ENCODE results near the gene SCGB2B2.

- TF ChIP-seq CTCF (IDR thresholded peaks at IDR 0.05) (no peak), POLR2AphosphoS5 (IDR thresholded peaks at IDR 0.05) (no peak)
These were observed 38.4 kb upstream of the SCGB2B2 start for GRCh38 chr19:34715357-34715756.
